ENCODE results near the gene FOXL3. TPM values are rescaled to one million over a fixed set of nuclear protein-coding genes. Genes with fewer than 3 reads are reported as not detected.

FOXL3 gene
- total RNA-seq, 1 experiment from 2014 or later, result not detected

DNA sequence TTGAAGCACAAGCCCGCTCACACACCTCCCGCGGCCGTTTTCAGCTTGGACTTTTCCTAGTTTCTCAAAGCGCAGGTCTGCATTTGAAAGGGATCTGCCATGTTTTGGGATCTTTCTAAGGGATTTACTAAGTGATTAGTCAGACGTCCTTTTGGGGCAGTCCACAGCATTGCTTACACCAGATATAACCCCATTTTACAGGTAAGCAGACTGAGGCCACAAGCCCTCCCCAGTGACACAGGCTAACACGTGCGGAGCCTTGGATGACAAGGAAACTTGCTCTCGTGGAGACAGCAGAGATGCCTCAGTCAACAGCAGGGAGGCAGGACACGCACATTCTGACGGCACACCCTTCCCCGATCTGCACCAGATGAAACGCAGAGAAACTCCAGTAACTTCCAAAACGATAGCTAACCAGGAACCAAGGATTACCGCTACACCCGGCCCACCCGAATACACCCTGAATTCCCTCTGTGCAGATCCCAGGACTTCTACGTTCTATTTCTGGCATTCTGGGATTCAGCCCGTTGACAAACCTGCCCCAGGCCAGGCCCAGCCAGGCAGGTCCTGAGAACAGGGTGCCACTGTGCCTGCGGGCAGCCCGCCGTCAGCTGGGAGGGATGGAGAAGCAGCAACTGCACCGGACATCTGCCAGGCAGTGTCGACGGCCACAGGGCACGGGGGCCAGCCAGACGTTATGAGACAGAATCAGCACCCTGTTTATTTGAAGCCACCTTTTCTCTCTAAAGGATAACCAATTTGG is 27.9 kb downstream of the FOXL3 start:
- intact Hi-C loops (cut with micrococcal nuclease; ENCODE audit: unreplicated experiment), result no loop called here
- CTCF ChIA-PET, result no interaction called here
- BruUV-seq (replicated peaks), result no TSS peak
- H3K9me3 Mint-ChIP-seq (ENCODE audit: low read depth, unreplicated experiment), result peaks cover 5% of the 10 kb centered on the region
- TF ChIP-seq, protein P1, sequence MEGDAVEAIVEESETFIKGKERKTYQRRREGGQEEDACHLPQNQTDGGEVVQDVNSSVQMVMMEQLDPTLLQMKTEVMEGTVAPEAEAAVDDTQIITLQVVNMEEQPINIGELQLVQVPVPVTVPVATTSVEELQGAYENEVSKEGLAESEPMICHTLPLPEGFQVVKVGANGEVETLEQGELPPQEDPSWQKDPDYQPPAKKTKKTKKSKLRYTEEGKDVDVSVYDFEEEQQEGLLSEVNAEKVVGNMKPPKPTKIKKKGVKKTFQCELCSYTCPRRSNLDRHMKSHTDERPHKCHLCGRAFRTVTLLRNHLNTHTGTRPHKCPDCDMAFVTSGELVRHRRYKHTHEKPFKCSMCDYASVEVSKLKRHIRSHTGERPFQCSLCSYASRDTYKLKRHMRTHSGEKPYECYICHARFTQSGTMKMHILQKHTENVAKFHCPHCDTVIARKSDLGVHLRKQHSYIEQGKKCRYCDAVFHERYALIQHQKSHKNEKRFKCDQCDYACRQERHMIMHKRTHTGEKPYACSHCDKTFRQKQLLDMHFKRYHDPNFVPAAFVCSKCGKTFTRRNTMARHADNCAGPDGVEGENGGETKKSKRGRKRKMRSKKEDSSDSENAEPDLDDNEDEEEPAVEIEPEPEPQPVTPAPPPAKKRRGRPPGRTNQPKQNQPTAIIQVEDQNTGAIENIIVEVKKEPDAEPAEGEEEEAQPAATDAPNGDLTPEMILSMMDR (IDR thresholded peaks at IDR 0.05; ENCODE audit: unreplicated experiment), result no peak
- peaks cover 16% of the 10 kb centered on the region for H3K4me1 Mint-ChIP-seq (ENCODE audit: low read depth, unreplicated experiment)
- no peak overlapping the region for H3K27ac Mint-ChIP-seq (ENCODE audit: unreplicated experiment)
- H3K36me3 Mint-ChIP-seq (ENCODE audit: insufficient read depth, unreplicated experiment), result peaks cover 21% of the 10 kb centered on the region
- H3K4me3 Mint-ChIP-seq (ENCODE audit: low read depth, unreplicated experiment), result no peak overlapping the region
- peaks cover 82% of the 10 kb centered on the region for H3K27me3 Mint-ChIP-seq (ENCODE audit: unreplicated experiment)
- DNase-seq, result no peak

DNA sequence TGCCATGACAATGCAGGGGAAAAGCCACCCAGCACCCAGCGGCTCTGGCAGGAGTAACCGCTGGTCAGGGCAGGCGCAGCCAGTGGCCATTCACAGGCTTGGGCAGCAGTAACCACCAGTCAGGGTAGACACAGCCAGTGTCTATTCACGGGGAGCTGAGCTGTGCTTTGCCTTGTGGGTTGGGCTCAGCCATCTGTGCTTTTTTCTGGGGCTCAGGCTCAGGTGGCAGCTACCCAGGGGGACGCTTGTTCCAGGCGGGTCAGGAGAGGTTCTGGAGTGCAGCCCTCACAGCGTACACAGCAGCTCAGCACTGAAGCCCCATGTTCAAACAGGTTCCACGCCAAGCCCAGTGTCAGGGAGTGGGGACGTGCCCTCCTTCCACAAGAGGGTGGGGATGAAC is 28.5 kb downstream of the FOXL3 start:
- CTCF ChIA-PET, result interaction anchor here (0.5 to 0.6 kb wide), 2 partner anchors 513 to 551 kb away, joined by 3 to 4 read pairs; no protein-coding TSS in a partner anchor
- BruUV-seq (replicated peaks), result no TSS peak
- Mint-ChIP-seq H3K36me3 (ENCODE audit: insufficient read depth, unreplicated experiment) (peaks cover 21% of the 10 kb centered on the region), H3K9me3 (ENCODE audit: low read depth, unreplicated experiment) (peaks cover 5% of the 10 kb centered on the region), H3K4me3 (ENCODE audit: low read depth, unreplicated experiment) (no peak overlapping the region), H3K27ac (ENCODE audit: unreplicated experiment) (no peak overlapping the region), H3K27me3 (ENCODE audit: unreplicated experiment) (peaks cover 82% of the 10 kb centered on the region), H3K4me1 (ENCODE audit: low read depth, unreplicated experiment) (peaks cover 16% of the 10 kb centered on the region)
- intact Hi-C loops (cut with micrococcal nuclease; ENCODE audit: unreplicated experiment), result no loop called here
- TF ChIP-seq, protein P1 (IDR thresholded peaks at IDR 0.05; ENCODE audit: unreplicated experiment), result no peak
- DNase-seq, result no peak

DNA sequence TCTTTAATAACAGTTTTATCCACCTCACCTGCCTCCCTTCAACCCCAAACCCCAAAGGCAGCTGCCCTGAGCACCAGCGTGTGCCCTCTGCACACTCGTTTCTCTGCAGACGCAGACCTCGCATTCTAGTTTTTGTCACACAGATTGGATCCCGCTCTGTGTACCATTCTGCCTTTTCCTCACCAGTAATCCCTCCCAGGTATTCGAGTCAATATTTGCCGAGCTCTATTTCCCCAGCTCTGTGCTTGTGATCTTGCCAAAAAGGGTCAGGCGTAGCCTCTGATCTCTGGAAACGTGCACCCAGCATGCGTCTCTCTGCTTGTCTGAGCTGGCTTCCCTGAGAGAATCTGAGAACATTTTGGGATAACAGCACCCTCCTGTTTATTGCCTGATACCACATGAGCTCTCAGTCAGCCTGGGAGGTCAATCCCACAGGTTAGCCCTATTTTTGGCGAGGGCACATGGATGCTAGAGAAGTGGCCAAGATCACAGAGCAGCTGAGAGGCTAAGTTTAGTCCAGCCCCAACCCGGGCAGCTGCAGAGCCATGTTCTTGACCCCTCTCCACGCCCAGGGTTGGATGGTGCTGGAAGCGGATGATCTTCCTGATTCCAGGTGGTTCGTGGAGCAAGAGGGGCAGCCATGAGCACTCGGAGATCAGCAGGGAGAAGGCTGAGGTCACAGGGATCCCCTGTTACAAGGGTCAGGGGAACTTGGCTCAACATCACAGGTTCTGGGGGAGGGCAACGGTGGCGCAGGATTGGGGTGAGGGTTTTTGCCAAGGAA is 29.1 kb downstream of the FOXL3 start:
- peaks cover 82% of the 10 kb centered on the region for H3K27me3 Mint-ChIP-seq (ENCODE audit: unreplicated experiment)
- peaks cover 26% of the 10 kb centered on the region for H3K36me3 Mint-ChIP-seq (ENCODE audit: insufficient read depth, unreplicated experiment)
- no peak overlapping the region for H3K27ac Mint-ChIP-seq (ENCODE audit: unreplicated experiment)
- H3K4me1 Mint-ChIP-seq (ENCODE audit: low read depth, unreplicated experiment), result peaks cover 16% of the 10 kb centered on the region
- CTCF ChIA-PET, result interaction anchor here (0.5 to 0.6 kb wide), 2 partner anchors 512 to 551 kb away, joined by 3 to 4 read pairs; no protein-coding TSS in a partner anchor
- no peak overlapping the region for H3K4me3 Mint-ChIP-seq (ENCODE audit: low read depth, unreplicated experiment)
- peaks cover 5% of the 10 kb centered on the region for H3K9me3 Mint-ChIP-seq (ENCODE audit: low read depth, unreplicated experiment)
- TF ChIP-seq, protein P1 (IDR thresholded peaks at IDR 0.05; ENCODE audit: unreplicated experiment), result no peak
- DNase-seq, result no peak
- BruUV-seq (replicated peaks), result no TSS peak
- intact Hi-C loops (cut with micrococcal nuclease; ENCODE audit: unreplicated experiment), result no loop called here

DNA sequence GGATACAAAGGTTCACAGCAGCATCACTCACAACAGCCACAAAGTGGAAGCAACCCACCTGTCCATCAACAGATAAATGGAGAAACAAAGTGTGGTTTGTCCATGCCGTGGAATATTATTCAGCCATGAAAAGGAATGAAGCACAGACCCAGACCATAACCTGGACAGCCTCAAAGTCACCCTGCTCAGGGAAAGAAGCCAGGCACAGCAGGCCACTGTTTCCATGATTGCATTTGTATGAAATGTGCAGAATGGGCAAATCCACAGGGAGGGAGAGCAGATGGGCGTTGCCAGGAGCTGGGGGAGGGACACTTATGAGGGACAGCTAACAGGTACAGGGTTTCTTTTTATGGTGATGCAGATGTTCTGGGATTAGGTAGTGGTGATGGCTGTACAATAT is 30.3 kb downstream of the FOXL3 start:
- Mint-ChIP-seq H3K27ac (ENCODE audit: unreplicated experiment) (no peak overlapping the region), H3K36me3 (ENCODE audit: insufficient read depth, unreplicated experiment) (peaks cover 28% of the 10 kb centered on the region), H3K27me3 (ENCODE audit: unreplicated experiment) (peaks cover 82% of the 10 kb centered on the region), H3K9me3 (ENCODE audit: low read depth, unreplicated experiment) (peaks cover 2% of the 10 kb centered on the region), H3K4me3 (ENCODE audit: low read depth, unreplicated experiment) (no peak overlapping the region), H3K4me1 (ENCODE audit: low read depth, unreplicated experiment) (peaks cover 16% of the 10 kb centered on the region)
- intact Hi-C loops (cut with micrococcal nuclease; ENCODE audit: unreplicated experiment), result loop anchor here (2.0 to 10.0 kb wide), 5 partner anchors 185 to 555 kb away; partner anchors contain the start of genes GET4 and SUN1
- DNase-seq, result no peak
- no TSS peak for BruUV-seq (replicated peaks)
- TF ChIP-seq, protein P1 (IDR thresholded peaks at IDR 0.05; ENCODE audit: unreplicated experiment), result no peak
- CTCF ChIA-PET, result interaction anchor here (1.0 to 2.0 kb wide), 4 partner anchors 183 to 553 kb away, joined by 4 to 23 read pairs (median 6); no protein-coding TSS in a partner anchor

All from Calu3 (cell line).